ENCODE results near the gene SP140L.

SP140L gene

GRCh38 chr2:230358305-230358704 lies 31.3 kb downstream of the SP140L start:
- H3K9me3 ChIP-seq (ENCODE audit: control insufficient read depth, insufficient read depth, low read length): no peaks in the 10 kb centered on the region
- TF ChIP-seq CTCF (IDR thresholded peaks at IDR 0.05; ENCODE audit: low read depth, low read length, poor library complexity, severe bottlenecking) (no peak), EZH2phosphoT487 (IDR thresholded peaks at IDR 0.05; ENCODE audit: borderline replicate concordance, low read length) (no peak)
- H3K27ac ChIP-seq (ENCODE audit: low read depth, low read length): no peak overlapping the region
- H3K79me2 ChIP-seq (ENCODE audit: control insufficient read depth, low read length): no peaks in the 10 kb centered on the region
- no peak overlapping the region for H3K4me2 ChIP-seq (ENCODE audit: low read length)
- H3K9me2 ChIP-seq (replicated peaks; ENCODE audit: control insufficient read depth, low read length): no peaks in the 10 kb centered on the region
- peaks cover 18% of the 10 kb centered on the region for H3K4me1 ChIP-seq (ENCODE audit: control insufficient read depth, low read length)
- H3K4me3 ChIP-seq (ENCODE audit: low read length): no peak overlapping the region
- no peaks in the 10 kb centered on the region for H3F3A ChIP-seq (ENCODE audit: control insufficient read depth, insufficient read depth)
- peaks cover 3% of the 10 kb centered on the region; the same call in 1 of the 2 replicates for H3K36me3 ChIP-seq (ENCODE audit: control insufficient read depth, low read length)
- H3K27me3 ChIP-seq (ENCODE audit: control insufficient read depth, low read length): no peaks in the 10 kb centered on the region
- no peaks in the 10 kb centered on the region for H4K20me1 ChIP-seq (ENCODE audit: control insufficient read depth, insufficient read depth, low read depth, low read length)

GRCh38 chr2:230360028-230360427 lies 33.0 kb downstream of the SP140L start:
- Histone ChIP-seq H4K20me1 (ENCODE audit: control insufficient read depth, insufficient read depth, low read depth, low read length) (no peaks in the 10 kb centered on the region), H3K4me1 (ENCODE audit: control insufficient read depth, low read length) (peaks cover 21% of the 10 kb centered on the region), H3K36me3 (ENCODE audit: control insufficient read depth, low read length) (peaks cover 3% of the 10 kb centered on the region; the same call in 1 of the 2 replicates), H3F3A (ENCODE audit: control insufficient read depth, insufficient read depth) (no peaks in the 10 kb centered on the region), H3K4me2 (ENCODE audit: low read length) (no peak overlapping the region), H3K27ac (ENCODE audit: low read depth, low read length) (no peak overlapping the region), H3K79me2 (ENCODE audit: control insufficient read depth, low read length) (no peaks in the 10 kb centered on the region), H3K9me3 (ENCODE audit: control insufficient read depth, insufficient read depth, low read length) (no peaks in the 10 kb centered on the region; the same call in 1 of the 2 replicates), H3K27me3 (ENCODE audit: control insufficient read depth, low read length) (no peaks in the 10 kb centered on the region), H3K4me3 (ENCODE audit: low read length) (no peak overlapping the region), H3K9me2 (replicated peaks; ENCODE audit: control insufficient read depth, low read length) (no peaks in the 10 kb centered on the region)
- TF ChIP-seq CTCF (IDR thresholded peaks at IDR 0.05; ENCODE audit: low read depth, low read length, poor library complexity, severe bottlenecking): no peak
- TF ChIP-seq EZH2phosphoT487 (IDR thresholded peaks at IDR 0.05; ENCODE audit: borderline replicate concordance, low read length): no peak

GRCh38 chr2:230362030-230362691 lies 35.2 kb downstream of the SP140L start:
- Histone ChIP-seq H4K20me1 (ENCODE audit: control insufficient read depth, insufficient read depth, low read depth, low read length) (no peaks in the 10 kb centered on the region), H3K27me3 (ENCODE audit: control insufficient read depth, low read length) (no peaks in the 10 kb centered on the region), H3F3A (ENCODE audit: control insufficient read depth, insufficient read depth) (no peaks in the 10 kb centered on the region), H3K9me3 (ENCODE audit: control insufficient read depth, insufficient read depth, low read length) (no peaks in the 10 kb centered on the region; the same call in 1 of the 2 replicates), H3K27ac (ENCODE audit: low read depth, low read length) (peak overlapping the region; percentile 3), H3K79me2 (ENCODE audit: control insufficient read depth, low read length) (no peaks in the 10 kb centered on the region), H3K4me1 (ENCODE audit: control insufficient read depth, low read length) (peaks cover 21% of the 10 kb centered on the region), H3K4me2 (ENCODE audit: low read length) (peak overlapping the region; percentile 44), H3K9me2 (replicated peaks; ENCODE audit: control insufficient read depth, low read length) (no peaks in the 10 kb centered on the region), H3K36me3 (ENCODE audit: control insufficient read depth, low read length) (peaks cover 3% of the 10 kb centered on the region; the same call in 1 of the 2 replicates), H3K4me3 (ENCODE audit: low read length) (peak overlapping the region; percentile 29)
- TF ChIP-seq CTCF (IDR thresholded peaks at IDR 0.05; ENCODE audit: low read depth, low read length, poor library complexity, severe bottlenecking): no peak
- TF ChIP-seq EZH2phosphoT487 (IDR thresholded peaks at IDR 0.05; ENCODE audit: borderline replicate concordance, low read length): no peak
